A673 (cell line): ENCODE results near the gene RNF220. TPM values are rescaled to one million over a fixed set of nuclear protein-coding genes. Genes with fewer than 3 reads are reported as not detected.

Experiments used
- BruUV-seq: library from RNA; stranded (reverse); fragments of 400-500 nt; replicated peaks from 2 replicates; lab custom pipeline; 2021; lab: Mats Ljungman, UMichigan
- CTCF ChIA-PET: fragments of 300-600 bp; sonication (Branson Sonifier 250); formaldehyde crosslinking; loops from one replicate; lab custom pipeline; 2022; ENCODE audit warnings: antibody characterized with exemption; lab: Charles Lee
- POLR2A ChIA-PET: fragments of 300-600 bp; sonication (Branson Sonifier 250); formaldehyde crosslinking; loops from one replicate; lab custom pipeline; 2022; ENCODE audit warnings: antibody characterized with exemption; ENCODE audit not compliant: low non-redundant PET; lab: Charles Lee
- DNase-seq: peaks from one replicate; pipeline ENCODE4 v3.0.0-alpha.2; 2015; ENCODE audit warnings: low spot score
- H3K27ac ChIP-seq: fragments of 200-600 bp; sonication (generic); 2 replicates; pipeline ENCODE4 v1.5.1; 2016; ENCODE audit warnings: mixed run types, low read depth, mild to moderate bottlenecking, mixed read lengths, antibody characterized with exemption, low read length; ENCODE audit not compliant: poor library complexity, severe bottlenecking
- H3K27me3 ChIP-seq: fragments of 200-600 bp; sonication (generic); replicated peaks from 2 replicates; pipeline ENCODE4 v1.6.1; 2017; ENCODE audit warnings: mixed run types, low read depth, mild to moderate bottlenecking, mixed read lengths, antibody characterized with exemption, low read length; ENCODE audit not compliant: insufficient read depth, poor library complexity
- H3K36me3 ChIP-seq: fragments of 200-600 bp; sonication (generic); 2 replicates; pipeline ENCODE4 v1.6.1; 2016; ENCODE audit warnings: mixed run types, mild to moderate bottlenecking, mixed read lengths, antibody characterized with exemption, low read length; ENCODE audit not compliant: insufficient read depth, poor library complexity, severe bottlenecking
- H3K4me1 ChIP-seq: fragments of 200-600 bp; sonication (generic); 2 replicates; pipeline ENCODE4 v1.6.1; 2017; ENCODE audit warnings: mixed run types, mild to moderate bottlenecking, mixed read lengths, antibody characterized with exemption, low read length; ENCODE audit not compliant: insufficient read depth, poor library complexity, severe bottlenecking
- H3K4me3 ChIP-seq: fragments of 200-600 bp; sonication (generic); 2 replicates; pipeline ENCODE4 v1.5.1; 2016; ENCODE audit warnings: low read depth, mixed run types, mild to moderate bottlenecking, mixed read lengths, low read length; ENCODE audit not compliant: poor library complexity, severe bottlenecking
- H3K9me3 ChIP-seq: fragments of 200-600 bp; sonication (generic); 2 replicates; pipeline ENCODE4 v1.6.1; 2016; ENCODE audit warnings: mixed run types, low read depth, mild to moderate bottlenecking, mixed read lengths, antibody characterized with exemption, low read length; ENCODE audit not compliant: poor library complexity, severe bottlenecking
- CTCF ChIP-seq: fragments of 300-800, 200-600 bp; sonication (generic); conservative IDR thresholded peaks from 2 replicates; pipeline ENCODE4 v1.5.1; 2017; ENCODE audit warnings: low read depth, mild to moderate bottlenecking, antibody characterized with exemption, low read length, moderate library complexity, mixed read lengths
- EZH2 ChIP-seq: fragments of 200-600 bp; sonication (generic); IDR thresholded peaks from 2 replicates; pipeline ENCODE4 v1.6.1; 2017; ENCODE audit warnings: borderline replicate concordance, low read depth, mild to moderate bottlenecking, mixed read lengths, antibody characterized with exemption, low read length; ENCODE audit not compliant: poor library complexity, severe bottlenecking
- intact Hi-C: fragments of 100-400 bp; cut with micrococcal nuclease; formaldehyde crosslinking; loops from one replicate; pipeline ENCODE4 v1.10.0; 2022; ENCODE audit not compliant: unreplicated experiment
- total RNA-seq: library from RNA; stranded (reverse); gene quantifications from 2 replicates; pipeline ENCODE4 v1.2.3, GENCODE V29; 2021

Gene RNF220
- total RNA-seq, 1 experiment from 2014 or later: 80.6 TPM

- ChIA-PET POLR2A (interaction anchor here (0.7 kb wide), 1 partner anchor 1246 kb away, joined by 3 read pairs; no protein-coding TSS in a partner anchor), CTCF (interaction anchor here (0.8 kb wide), 1 partner anchor 11 kb away, joined by 3 read pairs; no protein-coding TSS in a partner anchor)
- H3K9me3 ChIP-seq: no peaks in the 10 kb centered on the region
- BruUV-seq: no TSS peak
- no peak overlapping the region for H3K4me3 ChIP-seq
- H3K27me3 ChIP-seq: no peaks in the 10 kb centered on the region
- TF ChIP-seq CTCF (no peak), EZH2 (no peak)
- intact Hi-C loops: no loop called here
- no peak for DNase-seq
- H3K36me3 ChIP-seq: peaks cover 68% of the 10 kb centered on the region
- no peak overlapping the region for H3K27ac ChIP-seq
- no peaks in the 10 kb centered on the region for H3K4me1 ChIP-seq
Observed at GRCh38 chr1:44641126-44642102, 236.4 kb downstream of the RNF220 start.

GRCh38 chr1:44642255-44642654 lies 237.2 kb downstream of the RNF220 start:
- no peak for TF ChIP-seq CTCF
- TF ChIP-seq EZH2: no peak
- POLR2A ChIA-PET: interaction anchor here (0.7 kb wide), 1 partner anchor 1246 kb away, joined by 3 read pairs; no protein-coding TSS in a partner anchor
- Histone ChIP-seq H3K27me3 (no peaks in the 10 kb centered on the region), H3K4me1 (no peaks in the 10 kb centered on the region), H3K4me3 (no peak overlapping the region), H3K9me3 (no peaks in the 10 kb centered on the region), H3K36me3 (peaks cover 62% of the 10 kb centered on the region), H3K27ac (no peak overlapping the region)
- CTCF ChIA-PET: interaction anchor here (0.8 kb wide), 1 partner anchor 10 kb away, joined by 3 read pairs; no protein-coding TSS in a partner anchor
- intact Hi-C loops: no loop called here
- BruUV-seq: no TSS peak
- DNase-seq: no peak

- CTCF ChIA-PET: no interaction called here
- peaks cover 55% of the 10 kb centered on the region for H3K36me3 ChIP-seq
Observed at GRCh38 chr1:44642925-44643324, 237.9 kb downstream of the RNF220 start.

More at GRCh38 chr1:44642925-44643324, 237.9 kb downstream of the RNF220 start:
- Histone ChIP-seq H3K4me3 (no peak overlapping the region), H3K27me3 (no peaks in the 10 kb centered on the region), H3K4me1 (no peaks in the 10 kb centered on the region), H3K9me3 (no peaks in the 10 kb centered on the region), H3K27ac (no peak overlapping the region)
- POLR2A ChIA-PET: no interaction called here
- intact Hi-C loops: no loop called here
- TF ChIP-seq CTCF (no peak), EZH2 (no peak)
- no peak for DNase-seq
- no TSS peak for BruUV-seq
